ENCODE data around the gene PLCL2.

GRCh38 chr3:16841904-16842271 is 42.9 kb upstream of the PLCL2 start:
- no peak for TF ChIP-seq TAF1 (conservative IDR thresholded peaks at IDR 0.05)
- no peak for TF ChIP-seq CTCF (IDR thresholded peaks at IDR 0.05; ENCODE audit: low read depth, low read length, missing input control)
- no peak for TF ChIP-seq EGR1 (IDR thresholded peaks at IDR 0.05; ENCODE audit: low read depth in 2 of 2)
- no peak for TF ChIP-seq ATF3 (IDR thresholded peaks at IDR 0.05)
- no peak for TF ChIP-seq RAD21 (IDR thresholded peaks at IDR 0.05)
- TF ChIP-seq REST (IDR thresholded peaks at IDR 0.05): no peak
- no peak for TF ChIP-seq NR2F2 (IDR thresholded peaks at IDR 0.05)
- no peak for TF ChIP-seq MAX (IDR thresholded peaks at IDR 0.05)
- no peak for TF ChIP-seq ZBTB33 (IDR thresholded peaks at IDR 0.05)
- TF ChIP-seq GABPA (IDR thresholded peaks at IDR 0.05 in 1 of 2, conservative IDR thresholded peaks at IDR 0.05 in 1 of 2): no peak
- TF ChIP-seq SP1 (IDR thresholded peaks at IDR 0.05): no peak
- TF ChIP-seq JUND (IDR thresholded peaks at IDR 0.05): no peak
- TF ChIP-seq YY1 (IDR thresholded peaks at IDR 0.05): no peak
